Neuronal stem cell (in vitro differentiated cells): ENCODE measurements around the gene LPAR6. TPM values are rescaled to one million over a fixed set of nuclear protein-coding genes. Genes with fewer than 3 reads are reported as not detected.
"Not testable (repeated sequence)": the region's sequence is repeated elsewhere in the genome, so short reads cannot be mapped to it uniquely, and the experiment has no call there.

Experiments
- DNase-seq: peaks from one replicate; pipeline ENCODE4 v3.0.0-alpha.2; 2013; ENCODE audit warnings: low spot score
- H2AFZ ChIP-seq: one replicate; pipeline ENCODE4 v1.6.1; 2013; ENCODE audit warnings: mild to moderate bottlenecking, low read length, inconsistent platforms
- H2AK5ac ChIP-seq: 2 replicates; pipeline ENCODE4 v1.6.1; 2013; ENCODE audit warnings: low read depth, mild to moderate bottlenecking, inconsistent platforms, low read length, moderate library complexity, mixed read lengths
- H2BK120ac ChIP-seq: 2 replicates; pipeline ENCODE4 v1.6.1; 2013; ENCODE audit warnings: low read depth, mild to moderate bottlenecking, inconsistent platforms, low read length, moderate library complexity, mixed read lengths
- H2BK12ac ChIP-seq: one replicate; pipeline ENCODE4 v1.6.1; 2013; ENCODE audit warnings: low read length, inconsistent platforms
- H2BK15ac ChIP-seq: 2 replicates; pipeline ENCODE4 v1.6.1; 2013; ENCODE audit warnings: mild to moderate bottlenecking, low read length, inconsistent platforms, mixed read lengths
- H2BK5ac ChIP-seq: one replicate; pipeline ENCODE4 v1.6.1; 2013; ENCODE audit warnings: inconsistent platforms, mild to moderate bottlenecking, low read length, moderate library complexity
- H3K14ac ChIP-seq: one replicate; pipeline ENCODE4 v1.6.1; 2013; ENCODE audit warnings: low read length, inconsistent platforms
- H3K18ac ChIP-seq: 2 replicates; pipeline ENCODE4 v1.6.1; 2013; ENCODE audit warnings: low read length, inconsistent platforms
- H3K23ac ChIP-seq: 2 replicates; pipeline ENCODE4 v1.6.1; 2013; ENCODE audit warnings: low read depth, mild to moderate bottlenecking, mixed read lengths, low read length, inconsistent platforms; ENCODE audit not compliant: poor library complexity
- H3K27ac ChIP-seq: replicated peaks from 3 replicates; pipeline ENCODE4 v1.5.1; 2013; ENCODE audit warnings: low read length, inconsistent platforms
- H3K27me3 ChIP-seq, 3 experiments: 2 replicates each; pipeline ENCODE4 v1.6.1; 2013; ENCODE audit warnings: low read length in 3 of 3, mild to moderate bottlenecking in 2 of 3, inconsistent platforms in 1 of 3, low read depth in 1 of 3, mixed read lengths in 1 of 3, moderate library complexity in 1 of 3; ENCODE audit not compliant: control insufficient read depth in 3 of 3, insufficient read depth in 3 of 3
- H3K36me3 ChIP-seq, 2 donors: replicated peaks in 1 of 2; 2 replicates each; pipeline ENCODE4 v1.6.1; 2013; ENCODE audit warnings: low read length in 2 of 2; ENCODE audit not compliant: control insufficient read depth in 2 of 2, insufficient read depth in 2 of 2
- H3K4ac ChIP-seq: 2 replicates; pipeline ENCODE4 v1.6.1; 2013; ENCODE audit warnings: inconsistent platforms, mild to moderate bottlenecking, low read length, moderate library complexity
- H3K4me1 ChIP-seq, 2 donors: 1 replicate in 1 of 2; 2 replicates in 1 of 2; pipeline ENCODE4 v1.6.1; 2013; ENCODE audit warnings: low read length in 2 of 2, low read depth in 1 of 2; ENCODE audit not compliant: control insufficient read depth in 2 of 2, insufficient read depth in 1 of 2
- H3K4me2 ChIP-seq: one replicate; pipeline ENCODE4 v1.6.1; 2013; ENCODE audit warnings: mild to moderate bottlenecking, low read length, inconsistent platforms; ENCODE audit not compliant: insufficient read depth, poor library complexity, severe bottlenecking
- H3K4me3 ChIP-seq, 2 donors: 2 replicates each; pipeline ENCODE4 v1.5.1; 2013; ENCODE audit warnings: low read length in 2 of 2, mild to moderate bottlenecking in 2 of 2, inconsistent platforms in 1 of 2, moderate library complexity in 1 of 2
- H3K79me1 ChIP-seq: one replicate; pipeline ENCODE4 v1.6.1; 2013; ENCODE audit warnings: low read depth, mild to moderate bottlenecking, inconsistent platforms, low read length, moderate library complexity
- H3K9ac ChIP-seq: one replicate; pipeline ENCODE4 v1.6.1; 2013; ENCODE audit warnings: mild to moderate bottlenecking, low read depth, low read length, inconsistent platforms; ENCODE audit not compliant: poor library complexity
- H3K9me3 ChIP-seq, 2 donors: replicated peaks in 1 of 2; 2 replicates each; pipeline versions ENCODE3 to v1.6.1; 2013; ENCODE audit warnings: low read length in 2 of 2, mild to moderate bottlenecking in 2 of 2, inconsistent platforms in 1 of 2, low read depth in 1 of 2, mixed read lengths in 1 of 2, moderate library complexity in 1 of 2; ENCODE audit not compliant: control insufficient read depth in 2 of 2, insufficient read depth in 1 of 2
- H4K8ac ChIP-seq: one replicate; pipeline ENCODE4 v1.6.1; 2013; ENCODE audit warnings: low read depth, mild to moderate bottlenecking, inconsistent platforms, low read length, moderate library complexity
- H4K91ac ChIP-seq: one replicate; pipeline ENCODE4 v1.6.1; 2013; ENCODE audit warnings: low read length, low read depth, mild to moderate bottlenecking, inconsistent platforms; ENCODE audit not compliant: poor library complexity
- WGBS, 2 donors: extraction: QIAGEN DNeasy Blood & Tissue Kit; methylation state at CpG; one replicate each; pipeline ENCODE4 v1.1.7; 2013; ENCODE audit warnings: missing lambda C conversion rate in 2 of 2, mixed read lengths in 1 of 2; ENCODE audit not compliant: insufficient read length in 2 of 2, insufficient replicate concordance in 1 of 2; ENCODE audit errors: extremely low coverage in 2 of 2; 5-methylcytosine and 5-hydroxymethylcytosine counted together
- polyA plus RNA-seq, 2 experiments: library from polyadenylated mRNA; stranded (reverse); fragments of 200-250 nt; gene quantifications; one replicate each; pipeline ENCODE4 v1.2.3, GENCODE V29; 2013

Gene LPAR6, protein sequence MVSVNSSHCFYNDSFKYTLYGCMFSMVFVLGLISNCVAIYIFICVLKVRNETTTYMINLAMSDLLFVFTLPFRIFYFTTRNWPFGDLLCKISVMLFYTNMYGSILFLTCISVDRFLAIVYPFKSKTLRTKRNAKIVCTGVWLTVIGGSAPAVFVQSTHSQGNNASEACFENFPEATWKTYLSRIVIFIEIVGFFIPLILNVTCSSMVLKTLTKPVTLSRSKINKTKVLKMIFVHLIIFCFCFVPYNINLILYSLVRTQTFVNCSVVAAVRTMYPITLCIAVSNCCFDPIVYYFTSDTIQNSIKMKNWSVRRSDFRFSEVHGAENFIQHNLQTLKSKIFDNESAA
- 1.5 TPM for polyA plus RNA-seq (2013, experiment 1 of 2)
- 1.6 TPM for polyA plus RNA-seq (2013, experiment 2 of 2)

DNA sequence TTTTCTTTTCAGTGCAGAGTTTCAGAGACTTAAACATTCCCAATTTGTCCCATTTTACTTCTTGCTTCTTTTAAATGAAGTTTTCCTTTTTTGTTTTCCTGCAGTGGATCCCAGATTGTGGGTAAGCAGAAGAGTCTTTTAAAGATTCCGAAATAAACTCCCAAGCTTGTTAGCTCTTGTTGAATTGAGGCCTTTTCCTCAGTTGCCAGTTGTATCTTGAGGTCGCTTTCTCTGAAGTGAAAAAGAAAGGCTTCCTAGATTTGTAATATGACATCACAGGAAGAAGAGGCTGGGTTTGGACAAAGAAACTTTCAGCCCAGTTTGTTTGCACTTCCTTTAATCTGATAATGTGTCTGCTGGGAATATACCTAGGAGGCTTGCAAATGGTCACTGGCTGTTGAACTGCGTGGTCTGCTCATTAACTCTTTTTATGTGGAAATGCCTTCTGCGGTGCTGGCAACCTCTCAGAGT, at the start of gene LPAR6:
TSS of gene LPAR6 (minus strand) at position 233 of the 471 bp plus-strand sequence. CDS start 690 bp downstream, outside the sequence.
- peaks cover 4 to 7% of the 10 kb centered on the region in 2 donors for H3K9me3 ChIP-seq
- no peak within 1 kb of the TSS for H3K14ac ChIP-seq
- H2AFZ ChIP-seq = peak within 1 kb of the TSS; percentile 75
- WGBS, 2 donors = no CpG with 5 or more reads among the region's 4 CpGs
- H3K23ac ChIP-seq = no peak within 1 kb of the TSS
- H3K9ac ChIP-seq = no peak within 1 kb of the TSS
- no peak within 1 kb of the TSS for H3K18ac ChIP-seq
- no peak within 1 kb of the TSS for H2AK5ac ChIP-seq
- H2BK15ac ChIP-seq = no peak within 1 kb of the TSS
- no peak within 1 kb of the TSS for H3K4ac ChIP-seq
- H3K79me1 ChIP-seq = no peaks in the 10 kb centered on the region
- H3K4me1 ChIP-seq = peaks cover 0 to 4% of the 10 kb centered on the region in 2 donors
- peaks cover 3 to 21% of the 10 kb centered on the region in 2 donors for H3K36me3 ChIP-seq
- H3K4me3 ChIP-seq = peak within 1 kb of the TSS in 1 of 2 donors; percentile 61
- no peak within 1 kb of the TSS for H2BK120ac ChIP-seq
- H4K91ac ChIP-seq = no peak within 1 kb of the TSS
- no peak within 1 kb of the TSS for H2BK5ac ChIP-seq
- peak within 1 kb of the TSS; percentile 36 for H3K27ac ChIP-seq
- no peak within 1 kb of the TSS for H3K4me2 ChIP-seq
- no peaks in the 10 kb centered on the region for H3K27me3 ChIP-seq
- DNase-seq = no peak
- H2BK12ac ChIP-seq = no peak within 1 kb of the TSS
- H4K8ac ChIP-seq = no peak within 1 kb of the TSS

DNA sequence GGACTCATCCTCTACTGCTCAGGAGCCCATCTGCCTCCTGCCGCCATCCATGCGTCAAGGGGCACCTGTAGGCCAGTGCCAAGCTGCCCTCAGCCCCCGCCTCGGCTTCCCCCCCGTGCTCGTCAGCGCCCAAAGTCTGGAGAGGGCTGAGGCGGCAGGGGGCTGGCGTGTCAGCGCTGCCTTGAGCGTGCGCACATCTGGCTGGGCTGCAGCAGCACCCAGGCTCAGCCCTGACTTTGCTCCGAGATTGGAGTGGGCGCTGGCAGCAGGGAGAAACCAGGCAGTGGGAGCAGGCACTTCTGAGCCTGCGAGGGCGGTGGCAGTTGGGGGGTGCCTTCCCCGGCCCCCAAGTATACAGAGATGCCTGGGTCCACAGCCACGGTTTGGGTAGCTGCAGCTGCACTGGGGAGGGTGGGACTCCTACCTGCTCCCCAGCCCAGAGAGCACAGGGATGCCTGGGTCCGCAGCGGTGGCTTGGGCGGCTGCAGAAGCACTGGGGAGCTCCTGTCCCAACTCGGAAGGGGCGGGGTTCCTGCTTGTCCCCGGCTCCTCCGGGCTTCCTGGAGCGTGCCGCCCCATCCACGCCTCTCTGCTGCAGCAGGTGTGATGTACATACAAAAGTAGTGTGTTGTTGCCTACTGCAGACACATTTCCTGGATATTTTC, 44.8 kb upstream of the LPAR6 start:
- Histone ChIP-seq H4K8ac (no peak overlapping the region), H2BK15ac (no peak overlapping the region), H3K9ac (no peak overlapping the region), H2AFZ (no peak overlapping the region), H3K4me3 (no peak overlapping the region), H2BK120ac (no peak overlapping the region), H2AK5ac (no peak overlapping the region), H2BK12ac (no peak overlapping the region), H3K23ac (peak overlapping the region; percentile 23), H3K18ac (peak overlapping the region; percentile 35), H3K4me2 (no peak overlapping the region), H3K14ac (no peak overlapping the region), H3K27ac (no peak overlapping the region), H3K9me3 (no peaks in the 10 kb centered on the region), H4K91ac (no peak overlapping the region), H2BK5ac (no peak overlapping the region), H3K79me1 (no peaks in the 10 kb centered on the region), H3K27me3 (no peaks in the 10 kb centered on the region), H3K36me3 (peaks cover 2 to 86% of the 10 kb centered on the region in 2 donors), H3K4ac (no peak overlapping the region), H3K4me1 (no peaks in the 10 kb centered on the region)
- DNase-seq = no peak
- no CpG with 5 or more reads among the region's 28 CpGs for WGBS, 2 donors

DNA sequence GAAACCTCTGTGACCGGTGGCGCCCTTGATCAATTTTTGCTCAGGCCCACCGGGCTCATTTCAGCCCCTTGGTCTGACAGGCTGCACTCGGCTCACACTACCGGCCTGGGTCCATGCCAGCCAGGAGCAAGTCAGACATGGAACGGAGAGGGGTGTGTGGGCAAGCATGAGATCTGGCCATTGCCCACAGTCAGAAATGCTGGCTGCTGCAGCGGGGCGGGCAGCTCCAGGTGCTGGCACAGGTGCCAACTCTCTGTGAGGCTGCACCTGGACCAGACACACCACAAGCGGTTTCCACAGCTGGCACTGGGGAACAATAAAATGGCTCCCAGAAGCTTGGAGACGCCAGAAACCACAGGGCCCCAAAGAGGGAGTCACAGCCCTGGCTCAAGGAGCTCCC, 43.6 kb upstream of the LPAR6 start:
- no peaks in the 10 kb centered on the region for H3K27me3 ChIP-seq
- peaks cover 2 to 79% of the 10 kb centered on the region in 2 donors for H3K36me3 ChIP-seq
- no peak overlapping the region for H2AK5ac ChIP-seq
- H4K91ac ChIP-seq = no peak overlapping the region
- H4K8ac ChIP-seq = no peak overlapping the region
- no peak overlapping the region for H2BK120ac ChIP-seq
- WGBS, 2 donors = no CpG with 5 or more reads among the region's 10 CpGs
- H3K18ac ChIP-seq = no peak overlapping the region
- no peak overlapping the region for H2AFZ ChIP-seq
- H3K4me2 ChIP-seq = no peak overlapping the region
- H3K4ac ChIP-seq = no peak overlapping the region
- H3K23ac ChIP-seq = no peak overlapping the region
- no peak for DNase-seq
- H3K9me3 ChIP-seq = no peaks in the 10 kb centered on the region
- no peak overlapping the region for H3K14ac ChIP-seq
- H2BK12ac ChIP-seq = no peak overlapping the region
- H2BK15ac ChIP-seq = no peak overlapping the region
- no peak overlapping the region for H2BK5ac ChIP-seq
- no peak overlapping the region for H3K27ac ChIP-seq
- H3K4me1 ChIP-seq = no peaks in the 10 kb centered on the region
- H3K4me3 ChIP-seq = peak overlapping the region in 1 of 2 donors; percentile 8
- H3K9ac ChIP-seq = no peak overlapping the region
- H3K79me1 ChIP-seq = no peaks in the 10 kb centered on the region

DNA sequence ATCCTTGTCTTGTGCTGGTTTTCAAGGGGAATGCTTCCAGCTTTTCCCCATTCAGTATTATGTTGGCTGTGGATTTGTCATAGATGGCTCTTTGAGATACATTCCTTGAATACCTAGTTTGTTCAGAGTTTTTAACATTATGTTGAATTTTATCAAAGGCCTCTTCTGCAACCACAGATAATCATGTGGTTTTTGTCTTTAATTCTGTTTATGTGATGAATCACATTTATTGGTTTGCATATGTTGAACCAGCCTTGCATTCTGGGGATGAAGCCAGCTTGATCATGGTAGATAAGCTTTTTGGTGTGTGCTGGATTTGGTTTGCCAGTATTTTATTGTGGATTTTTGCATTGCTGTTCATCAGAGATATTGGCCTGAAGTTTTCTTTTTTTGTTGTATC, 38.3 kb upstream of the LPAR6 start:
- H4K8ac ChIP-seq, H2AFZ ChIP-seq, H2BK15ac ChIP-seq, H3K27me3 ChIP-seq, H3K4me3 ChIP-seq, H3K18ac ChIP-seq, H4K91ac ChIP-seq, DNase-seq, H3K27ac ChIP-seq, H3K9ac ChIP-seq, H2BK5ac ChIP-seq, H3K23ac ChIP-seq, H3K14ac ChIP-seq, H2AK5ac ChIP-seq, H2BK120ac ChIP-seq, H3K4me2 ChIP-seq, H3K79me1 ChIP-seq, H2BK12ac ChIP-seq, H3K4ac ChIP-seq, H3K4me1 ChIP-seq: not testable (repeated sequence)
- peaks cover 0 to 11% of the 10 kb centered on the region in 2 donors for H3K9me3 ChIP-seq
- H3K36me3 ChIP-seq = peaks cover 2 to 33% of the 10 kb centered on the region in 2 donors
